ENCODE measurements around the gene XAGE2. TPM values are rescaled to one million over a fixed set of nuclear protein-coding genes. Genes with fewer than 3 reads are reported as not detected.
"Not testable (repeated sequence)": the region's sequence is repeated elsewhere in the genome, so short reads cannot be mapped to it uniquely, and the experiment has no call there.

The XAGE2 gene
- total RNA-seq (2014; rRNA removed; shearing (Covaris generic)): not detected in 2 replicates

- no peak for DNase-seq (ENCODE audit: low spot score)
Measured at GRCh38 chrX:52368368-52369055, at the start of gene XAGE2. TSS of gene XAGE2 (plus strand) at chrX:52369021. CDS start at chrX:52370015, 994 bp downstream.

GRCh38 chrX:52337410-52337809, 31.4 kb upstream of the XAGE2 start:
- no peak for DNase-seq (ENCODE audit: low spot score)

- DNase-seq (ENCODE audit: low spot score): peak; percentile 9
Measured at GRCh38 chrX:52341493-52341892, 27.3 kb upstream of the XAGE2 start.

- DNase-seq (ENCODE audit: low spot score): not testable (repeated sequence)
Measured at GRCh38 chrX:52343131-52343530, 25.7 kb upstream of the XAGE2 start.

GRCh38 chrX:52345402-52345801, 23.4 kb upstream of the XAGE2 start:
- DNase-seq (ENCODE audit: low spot score): peak; percentile 33

- DNase-seq (ENCODE audit: low spot score): peak; percentile 23
Measured at GRCh38 chrX:52346174-52347165, 22.4 kb upstream of the XAGE2 start.

GRCh38 chrX:52349681-52350080, 19.1 kb upstream of the XAGE2 start:
- DNase-seq (ENCODE audit: low spot score): no peak

GRCh38 chrX:52352551-52352950, 16.3 kb upstream of the XAGE2 start:
- no peak for DNase-seq (ENCODE audit: low spot score)

GRCh38 chrX:52353838-52354237, 15.0 kb upstream of the XAGE2 start:
- no peak for DNase-seq (ENCODE audit: low spot score)

GRCh38 chrX:52355108-52355507, 13.7 kb upstream of the XAGE2 start:
- DNase-seq (ENCODE audit: low spot score): no peak

GRCh38 chrX:52359614-52360232, 9.1 kb upstream of the XAGE2 start:
- DNase-seq (ENCODE audit: low spot score): no peak

- DNase-seq (ENCODE audit: low spot score): no peak
Measured at GRCh38 chrX:52361941-52362340, 6.9 kb upstream of the XAGE2 start.

- DNase-seq (ENCODE audit: low spot score): peak; percentile 11
Measured at GRCh38 chrX:52363247-52363883, 5.5 kb upstream of the XAGE2 start.

- DNase-seq (ENCODE audit: low spot score): no peak
Measured at GRCh38 chrX:52378870-52379269, 10.0 kb downstream of the XAGE2 start.

- DNase-seq (ENCODE audit: low spot score): no peak
Measured at GRCh38 chrX:52380993-52381392, 12.2 kb downstream of the XAGE2 start.

GRCh38 chrX:52410439-52411394, 41.9 kb downstream of the XAGE2 start:
- no peak for DNase-seq (ENCODE audit: low spot score)

- no peak for DNase-seq (ENCODE audit: low spot score)
Measured at GRCh38 chrX:52415304-52415703, 46.5 kb downstream of the XAGE2 start.

- DNase-seq (ENCODE audit: low spot score): no peak
Measured at GRCh38 chrX:52416816-52417215, 48.0 kb downstream of the XAGE2 start.

- DNase-seq (ENCODE audit: low spot score): no peak
Measured at GRCh38 chrX:52420824-52421443, 52.1 kb downstream of the XAGE2 start.

- no peak for DNase-seq (ENCODE audit: low spot score)
Measured at GRCh38 chrX:52422884-52423283, 54.1 kb downstream of the XAGE2 start.

Measured in H4 (cell line).